Panc1 (cell line): ENCODE data around the gene PET117. TPM values are rescaled to one million over a fixed set of nuclear protein-coding genes. Genes with fewer than 3 reads are reported as not detected.

Experiments
- ATAC-seq: fragments of 200-7000 bp; cut with Tn5 transposase; 2 replicates; pipeline ENCODE4 v1.9.1; 2020; ENCODE audit warnings: mild to moderate bottlenecking, moderate library complexity
- BruUV-seq: library from RNA; stranded (reverse); fragments of 400-500 nt; replicated peaks from 2 replicates; lab custom pipeline; 2021; lab: Mats Ljungman, UMichigan
- CTCF ChIA-PET: fragments of 300-600 bp; sonication (Branson Sonifier 250); formaldehyde crosslinking; loops from one replicate; lab custom pipeline; 2022; ENCODE audit warnings: antibody characterized with exemption; lab: Charles Lee
- POLR2A ChIA-PET: fragments of 300-600 bp; sonication (Branson Sonifier 250); formaldehyde crosslinking; loops from one replicate; lab custom pipeline; 2022; ENCODE audit warnings: antibody characterized with exemption; lab: Charles Lee
- DNase-seq: peaks from one replicate; pipeline ENCODE4 v3.0.0-alpha.2; 2010; ENCODE audit warnings: low read depth, low spot score
- H3K27ac ChIP-seq: 2 replicates; pipeline ENCODE4 v1.5.1; 2011; ENCODE audit warnings: mild to moderate bottlenecking, low read length, inconsistent platforms
- H3K27me3 ChIP-seq: fragments of 200-500 bp; sonication (Bioruptor generic); 2 replicates; pipeline ENCODE4 v1.6.0; 2014; ENCODE audit warnings: low read length, inconsistent platforms; ENCODE audit not compliant: control insufficient read depth, insufficient read depth
- H3K36me3 ChIP-seq: fragments of 200-500 bp; sonication (Bioruptor generic); 2 replicates; pipeline ENCODE4 v1.5.1; 2014; ENCODE audit warnings: inconsistent platforms, mild to moderate bottlenecking, low read length, moderate library complexity; ENCODE audit not compliant: control insufficient read depth, insufficient read depth
- H3K4me1 ChIP-seq: 2 replicates; pipeline ENCODE4 v1.5.1; 2011; ENCODE audit warnings: inconsistent platforms, mild to moderate bottlenecking, low read length, moderate library complexity; ENCODE audit not compliant: control insufficient read depth, insufficient read depth
- H3K4me3 ChIP-seq, 2 experiments: 2 replicates each; pipeline ENCODE4 v1.5.1; 2011 to 2012; ENCODE audit warnings: low read depth in 2 of 2, low read length in 2 of 2, mild to moderate bottlenecking in 2 of 2, inconsistent platforms in 1 of 2, moderate library complexity in 1 of 2
- H3K9me3 ChIP-seq: fragments of 200-500 bp; sonication (Bioruptor generic); 2 replicates; pipeline ENCODE4 v1.5.1; 2014; ENCODE audit warnings: low read depth, mild to moderate bottlenecking, inconsistent platforms, low read length, moderate library complexity; ENCODE audit not compliant: control insufficient read depth, insufficient read depth
- CTCF ChIP-seq: fragments of 450-650 bp; IDR thresholded peaks from 2 replicates; pipeline ENCODE4 v1.5.1; 2017; ENCODE audit warnings: mild to moderate bottlenecking
- POLR2AphosphoS5 ChIP-seq: IDR thresholded peaks from 2 replicates; pipeline ENCODE4 v1.6.1; 2012; ENCODE audit warnings: mild to moderate bottlenecking, low read depth, low read length, moderate library complexity
- SIN3A ChIP-seq: IDR thresholded peaks from 2 replicates; pipeline ENCODE4 v1.6.1; 2012; ENCODE audit warnings: low read depth, mild to moderate bottlenecking, low read length, moderate library complexity, borderline replicate concordance; ENCODE audit not compliant: insufficient read depth
- TCF7L2 ChIP-seq: IDR thresholded peaks from 2 replicates; pipeline ENCODE4 v1.6.1; 2011; ENCODE audit warnings: mild to moderate bottlenecking, low read depth, low read length, inconsistent platforms
- in situ Hi-C: cut with HindIII; loops from 2 replicates; pipeline ENCODE4 v1.10.0; 2016; ENCODE audit warnings: low sequenced_read_pairs, low pct_unique_long_range_greater_than_20kb
- intact Hi-C: fragments of 100-400 bp; cut with micrococcal nuclease; formaldehyde crosslinking; loops from one replicate; pipeline ENCODE4 v1.10.0; 2022; ENCODE audit not compliant: unreplicated experiment
- total RNA-seq: library from RNA; stranded (reverse); gene quantifications from one replicate; pipeline ENCODE4 v1.2.1, GENCODE V29; 2021; ENCODE audit not compliant: unreplicated experiment
- TF ChIP-seq, protein P1 (sequence below), 2 experiments: IDR thresholded peaks; 2 replicates each; pipeline ENCODE4 v1.6.1; 2011 to 2012; ENCODE audit warnings: low read depth in 2 of 2, control low read depth in 1 of 2, low read length in 1 of 2, mild to moderate bottlenecking in 1 of 2, moderate library complexity in 1 of 2; ENCODE audit not compliant: insufficient read depth in 1 of 2

The PET117 gene
- total RNA-seq, 1 experiment from 2014 or later = 14.6 TPM

- Histone ChIP-seq H3K27me3 (no peaks in the 10 kb centered on the region), H3K9me3 (no peaks in the 10 kb centered on the region), H3K4me1 (peaks cover 8% of the 10 kb centered on the region), H3K36me3 (peaks cover 6% of the 10 kb centered on the region; the same call in 1 of the 2 replicates), H3K4me3 (peak overlapping the region; percentile 91 to 99), H3K27ac (peak overlapping the region; percentile 89)
- ChIA-PET CTCF (interaction anchor here (0.7 kb wide), 1 partner anchor 43 kb away, joined by 3 read pairs; no protein-coding TSS in a partner anchor), POLR2A (no interaction called here)
- DNase-seq (no peak), ATAC-seq (peak; percentile 72)
- BruUV-seq = no TSS peak
- TF ChIP-seq SIN3A = peak; percentile 1; the same call in 1 of the 2 replicates
- TF ChIP-seq POLR2AphosphoS5 = no peak
- in situ Hi-C loops = no loop called here
- intact Hi-C loops = no loop called here
These were observed 561 bp downstream of the PET117 start for GRCh38 chr20:18138266-18138582.

DNA sequence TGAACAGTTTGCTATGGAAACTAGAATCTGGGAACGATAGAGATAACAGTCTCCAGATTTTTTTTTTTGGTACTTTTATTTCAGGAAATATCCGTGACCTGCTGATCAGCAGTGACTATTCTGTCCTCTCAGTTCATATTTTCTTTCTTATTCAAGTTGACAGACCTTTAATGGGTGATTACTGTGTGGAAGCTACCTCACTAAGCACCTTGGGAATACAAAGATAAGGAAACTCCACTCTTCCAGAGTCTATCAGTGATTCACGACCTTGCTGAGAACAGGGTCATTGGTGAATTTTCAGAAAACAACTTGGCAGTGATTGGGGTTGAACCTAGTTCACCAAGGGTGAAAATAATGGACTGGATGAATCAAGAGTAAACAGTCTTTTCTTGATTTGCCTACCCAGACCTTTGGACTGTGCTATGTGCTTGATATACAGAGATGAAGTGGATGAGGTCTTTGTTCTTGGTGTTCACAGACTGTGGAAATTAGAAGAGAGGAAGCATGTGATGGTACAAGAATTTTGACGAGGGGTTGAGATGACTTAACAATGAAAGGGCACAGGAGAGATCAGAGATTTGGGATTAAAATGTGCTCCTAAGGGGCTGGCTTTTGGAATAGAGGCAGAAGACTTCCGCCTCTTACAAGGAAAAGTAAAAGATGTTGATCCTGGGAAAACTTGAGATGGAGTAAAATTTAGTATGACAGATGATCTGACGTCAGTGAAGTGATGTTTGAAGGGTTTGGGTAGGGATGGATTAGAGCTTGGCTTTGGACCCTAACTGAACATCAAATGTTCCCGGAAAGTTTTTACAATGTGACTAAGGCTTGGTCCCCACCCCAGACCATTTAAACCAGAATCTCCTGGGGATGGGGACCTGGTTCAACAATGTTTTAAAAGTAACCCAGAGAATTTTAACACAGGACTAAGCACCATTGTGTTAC lies 1.2 kb downstream of the PET117 start:
- POLR2A ChIA-PET = no interaction called here
- Histone ChIP-seq H3K9me3 (no peaks in the 10 kb centered on the region), H3K4me1 (peaks cover 8% of the 10 kb centered on the region), H3K4me3 (peak overlapping the region; percentile 91 to 99), H3K36me3 (peaks cover 6% of the 10 kb centered on the region; the same call in 1 of the 2 replicates), H3K27ac (peak overlapping the region; percentile 89), H3K27me3 (no peaks in the 10 kb centered on the region)
- CTCF ChIA-PET = interaction anchor here (0.6 kb wide), 1 partner anchor 325 kb away, joined by 5 read pairs; no protein-coding TSS in a partner anchor
- DNase-seq (no peak), ATAC-seq (no peak)
- no peak for TF ChIP-seq CTCF
- TF ChIP-seq, protein P1, sequence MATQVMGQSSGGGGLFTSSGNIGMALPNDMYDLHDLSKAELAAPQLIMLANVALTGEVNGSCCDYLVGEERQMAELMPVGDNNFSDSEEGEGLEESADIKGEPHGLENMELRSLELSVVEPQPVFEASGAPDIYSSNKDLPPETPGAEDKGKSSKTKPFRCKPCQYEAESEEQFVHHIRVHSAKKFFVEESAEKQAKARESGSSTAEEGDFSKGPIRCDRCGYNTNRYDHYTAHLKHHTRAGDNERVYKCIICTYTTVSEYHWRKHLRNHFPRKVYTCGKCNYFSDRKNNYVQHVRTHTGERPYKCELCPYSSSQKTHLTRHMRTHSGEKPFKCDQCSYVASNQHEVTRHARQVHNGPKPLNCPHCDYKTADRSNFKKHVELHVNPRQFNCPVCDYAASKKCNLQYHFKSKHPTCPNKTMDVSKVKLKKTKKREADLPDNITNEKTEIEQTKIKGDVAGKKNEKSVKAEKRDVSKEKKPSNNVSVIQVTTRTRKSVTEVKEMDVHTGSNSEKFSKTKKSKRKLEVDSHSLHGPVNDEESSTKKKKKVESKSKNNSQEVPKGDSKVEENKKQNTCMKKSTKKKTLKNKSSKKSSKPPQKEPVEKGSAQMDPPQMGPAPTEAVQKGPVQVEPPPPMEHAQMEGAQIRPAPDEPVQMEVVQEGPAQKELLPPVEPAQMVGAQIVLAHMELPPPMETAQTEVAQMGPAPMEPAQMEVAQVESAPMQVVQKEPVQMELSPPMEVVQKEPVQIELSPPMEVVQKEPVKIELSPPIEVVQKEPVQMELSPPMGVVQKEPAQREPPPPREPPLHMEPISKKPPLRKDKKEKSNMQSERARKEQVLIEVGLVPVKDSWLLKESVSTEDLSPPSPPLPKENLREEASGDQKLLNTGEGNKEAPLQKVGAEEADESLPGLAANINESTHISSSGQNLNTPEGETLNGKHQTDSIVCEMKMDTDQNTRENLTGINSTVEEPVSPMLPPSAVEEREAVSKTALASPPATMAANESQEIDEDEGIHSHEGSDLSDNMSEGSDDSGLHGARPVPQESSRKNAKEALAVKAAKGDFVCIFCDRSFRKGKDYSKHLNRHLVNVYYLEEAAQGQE (IDR thresholded peaks at IDR 0.05; ENCODE audit: insufficient read depth in 1 of 2, low read depth in 2 of 2, low read length in 1 of 2) = no peak
- TF ChIP-seq SIN3A = no peak
- TF ChIP-seq TCF7L2 = no peak
- TF ChIP-seq POLR2AphosphoS5 = no peak
- in situ Hi-C loops (no loop called here), intact Hi-C loops (no loop called here)
- no TSS peak for BruUV-seq
